Measurements from ENCODE around the gene TNIK. TPM values are rescaled to one million over a fixed set of nuclear protein-coding genes. Genes with fewer than 3 reads are reported as not detected.

Gene TNIK
- total and polyA plus RNA-seq, 2 of the 13 experiments (the other 11 are each of a cell fraction or from before 2014, with no cell fraction given), result 0.15 to 0.22 TPM

DNA sequence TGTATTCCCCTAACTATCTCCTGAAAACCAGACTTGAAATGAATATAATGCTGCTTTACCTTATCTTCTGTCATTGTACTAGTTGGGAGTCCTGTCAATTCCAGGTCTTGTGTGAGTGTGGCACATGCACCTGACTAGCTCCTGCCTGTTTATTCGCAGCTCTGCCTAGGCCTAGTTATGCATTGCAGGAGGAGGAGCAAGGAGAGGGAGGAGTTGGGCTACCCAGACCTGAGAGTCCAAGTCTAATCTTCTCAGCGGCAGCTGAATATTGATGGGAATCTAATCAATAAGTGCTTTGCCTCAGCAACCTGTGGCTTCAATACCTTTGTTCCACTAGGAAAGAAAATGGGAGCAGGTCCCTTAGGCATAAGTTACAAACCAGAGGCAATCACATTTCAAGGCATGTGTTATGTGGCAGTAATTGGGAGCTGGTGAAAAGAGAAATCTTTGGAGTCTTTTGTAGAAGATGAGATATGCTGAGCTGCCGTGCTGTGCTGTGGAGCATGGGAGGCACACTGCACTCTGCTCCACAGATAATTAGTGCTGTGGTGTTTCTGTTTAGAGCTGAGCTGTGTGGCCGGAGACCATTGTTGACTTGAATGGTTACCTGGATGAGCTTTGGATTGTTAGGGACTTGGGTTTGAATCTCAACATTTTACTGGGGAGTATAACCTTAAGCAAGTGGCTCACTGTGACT is 433.5 kb downstream of the TNIK start, which contains the start of gene SLC2A2 (continued):
- TF ChIP-seq ZNF609 (CRISPR knock-in tag; IDR thresholded peaks at IDR 0.05; ENCODE audit: borderline replicate concordance) (peak; percentile 42; the same call in 1 of the 2 replicates), TEAD3 (CRISPR knock-in tag; optimal IDR thresholded peaks at IDR 0.05; ENCODE audit: borderline replicate concordance) (peak; percentile 31), HMG20B (CRISPR knock-in tag; conservative IDR thresholded peaks at IDR 0.05) (no peak), KAT2B (IDR thresholded peaks at IDR 0.05; ENCODE audit: borderline replicate concordance, low read depth, low read length) (peak; percentile 80), WIZ (CRISPR knock-in tag; IDR thresholded peaks at IDR 0.05) (no peak), ZSCAN21 (CRISPR knock-in tag; IDR thresholded peaks at IDR 0.05; ENCODE audit: borderline replicate concordance) (no peak), MIXL1 (CRISPR knock-in tag; IDR thresholded peaks at IDR 0.05) (peak; percentile 44; the same call in 1 of the 2 replicates), SAP130 (CRISPR knock-in tag; IDR thresholded peaks at IDR 0.05; ENCODE audit: low read depth) (peak; percentile 58; the same call in 1 of the 2 replicates), ZNF839 (CRISPR knock-in tag; IDR thresholded peaks at IDR 0.05; ENCODE audit: borderline replicate concordance) (no peak), POLR2A (IDR thresholded peaks at IDR 0.05; ENCODE audit: insufficient read depth in 1 of 2, low read depth in 2 of 2, low read length in 2 of 2) (peak in 1 of 2 experiments; percentile 80; a peak in 2 of 4 replicates), TIGD3 (CRISPR knock-in tag; IDR thresholded peaks at IDR 0.05; ENCODE audit: borderline replicate concordance) (no peak), HNF4A (CRISPR knock-in tag; IDR thresholded peaks at IDR 0.05) (peak; percentile 29; the same call in 1 of the 2 replicates), ZNF510 (CRISPR knock-in tag; IDR thresholded peaks at IDR 0.05; ENCODE audit: low read depth) (no peak), ZNF501 (CRISPR knock-in tag; IDR thresholded peaks at IDR 0.05) (0 out of 2 replicates have a peak, but pooled peaks have one; percentile 48), RAD21 (CRISPR knock-in tag; IDR thresholded peaks at IDR 0.05) (no peak), TRIM24 (CRISPR knock-in tag; IDR thresholded peaks at IDR 0.05) (no peak), ATM (IDR thresholded peaks at IDR 0.05; ENCODE audit: borderline replicate concordance) (no peak), ZNF253 (CRISPR knock-in tag; IDR thresholded peaks at IDR 0.05; ENCODE audit: borderline replicate concordance) (no peak), POLR2AphosphoS5 (IDR thresholded peaks at IDR 0.05; ENCODE audit: low read depth, low read length) (peak; percentile 84), ZNF484 (CRISPR knock-in tag; IDR thresholded peaks at IDR 0.05; ENCODE audit: borderline replicate concordance, low read depth) (no peak)
- TF ChIP-seq, protein P1, sequence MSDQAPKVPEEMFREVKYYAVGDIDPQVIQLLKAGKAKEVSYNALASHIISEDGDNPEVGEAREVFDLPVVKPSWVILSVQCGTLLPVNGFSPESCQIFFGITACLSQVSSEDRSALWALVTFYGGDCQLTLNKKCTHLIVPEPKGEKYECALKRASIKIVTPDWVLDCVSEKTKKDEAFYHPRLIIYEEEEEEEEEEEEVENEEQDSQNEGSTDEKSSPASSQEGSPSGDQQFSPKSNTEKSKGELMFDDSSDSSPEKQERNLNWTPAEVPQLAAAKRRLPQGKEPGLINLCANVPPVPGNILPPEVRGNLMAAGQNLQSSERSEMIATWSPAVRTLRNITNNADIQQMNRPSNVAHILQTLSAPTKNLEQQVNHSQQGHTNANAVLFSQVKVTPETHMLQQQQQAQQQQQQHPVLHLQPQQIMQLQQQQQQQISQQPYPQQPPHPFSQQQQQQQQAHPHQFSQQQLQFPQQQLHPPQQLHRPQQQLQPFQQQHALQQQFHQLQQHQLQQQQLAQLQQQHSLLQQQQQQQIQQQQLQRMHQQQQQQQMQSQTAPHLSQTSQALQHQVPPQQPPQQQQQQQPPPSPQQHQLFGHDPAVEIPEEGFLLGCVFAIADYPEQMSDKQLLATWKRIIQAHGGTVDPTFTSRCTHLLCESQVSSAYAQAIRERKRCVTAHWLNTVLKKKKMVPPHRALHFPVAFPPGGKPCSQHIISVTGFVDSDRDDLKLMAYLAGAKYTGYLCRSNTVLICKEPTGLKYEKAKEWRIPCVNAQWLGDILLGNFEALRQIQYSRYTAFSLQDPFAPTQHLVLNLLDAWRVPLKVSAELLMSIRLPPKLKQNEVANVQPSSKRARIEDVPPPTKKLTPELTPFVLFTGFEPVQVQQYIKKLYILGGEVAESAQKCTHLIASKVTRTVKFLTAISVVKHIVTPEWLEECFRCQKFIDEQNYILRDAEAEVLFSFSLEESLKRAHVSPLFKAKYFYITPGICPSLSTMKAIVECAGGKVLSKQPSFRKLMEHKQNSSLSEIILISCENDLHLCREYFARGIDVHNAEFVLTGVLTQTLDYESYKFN (CRISPR knock-in tag; conservative IDR thresholded peaks at IDR 0.05), result peak; percentile 59

Data from HepG2 (cell line).